Skin epidermis (tissue), 12 donors: ENCODE results near the gene FCER1A.
"Not testable (repeated sequence)": the region's sequence is repeated elsewhere in the genome, so short reads cannot be mapped to it uniquely, and the experiment has no call there.

Experiments
- H3K27ac ChIP-seq, 21 experiments: fragments of 200-600 bp; sonication (generic) in 11 of 21; one replicate each; pipeline ENCODE4 v1.5.0; 2020; ENCODE audit warnings: mild to moderate bottlenecking in 3 of 21, inconsistent platforms in 2 of 21, moderate library complexity in 2 of 21
- H3K4me3 ChIP-seq, 7 experiments: fragments of 200-600 bp; sonication (generic) in 2 of 7; one replicate each; pipeline ENCODE4 v1.5.0; 2020; ENCODE audit warnings: inconsistent platforms in 2 of 7, mild to moderate bottlenecking in 2 of 7, moderate library complexity in 1 of 7

The FCER1A gene

DNA sequence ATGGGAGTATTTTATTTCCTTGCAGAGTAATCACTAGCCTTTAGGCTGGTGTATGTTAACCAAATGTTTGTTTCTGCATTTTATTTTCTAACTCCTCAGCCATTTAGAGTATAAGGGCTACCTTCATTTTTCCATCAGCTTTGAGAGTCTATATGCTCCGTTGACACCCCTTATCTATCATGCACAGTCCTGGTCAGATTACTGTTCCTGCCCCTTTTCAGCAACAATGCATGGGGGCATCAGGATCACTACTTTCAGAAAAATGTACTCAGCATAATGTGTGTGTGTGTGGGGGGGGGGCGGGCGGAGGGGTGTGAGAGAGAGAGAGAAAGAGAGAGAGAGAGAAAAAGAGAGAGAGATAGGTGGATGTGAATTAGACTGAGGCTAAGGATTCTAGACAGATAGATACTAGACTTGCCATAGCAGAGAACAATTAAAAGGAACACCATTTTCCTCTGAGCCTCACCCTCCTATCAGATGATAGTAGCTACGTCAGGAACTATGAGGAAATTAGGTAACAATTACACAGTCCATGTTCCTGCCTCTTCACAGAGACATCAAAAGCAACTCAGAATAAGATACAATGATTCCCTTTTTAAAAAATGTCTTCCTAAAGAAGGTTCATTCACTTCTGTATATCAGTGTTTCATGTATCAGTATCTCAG lies 40.8 kb downstream of the FCER1A start:
- Histone ChIP-seq H3K27ac (no peak overlapping the region), H3K4me3 (no peak overlapping the region)

- H3K4me3 ChIP-seq = not testable (repeated sequence)
Measured at GRCh38 chr1:159349374-159349773, 47.2 kb downstream of the FCER1A start.

DNA sequence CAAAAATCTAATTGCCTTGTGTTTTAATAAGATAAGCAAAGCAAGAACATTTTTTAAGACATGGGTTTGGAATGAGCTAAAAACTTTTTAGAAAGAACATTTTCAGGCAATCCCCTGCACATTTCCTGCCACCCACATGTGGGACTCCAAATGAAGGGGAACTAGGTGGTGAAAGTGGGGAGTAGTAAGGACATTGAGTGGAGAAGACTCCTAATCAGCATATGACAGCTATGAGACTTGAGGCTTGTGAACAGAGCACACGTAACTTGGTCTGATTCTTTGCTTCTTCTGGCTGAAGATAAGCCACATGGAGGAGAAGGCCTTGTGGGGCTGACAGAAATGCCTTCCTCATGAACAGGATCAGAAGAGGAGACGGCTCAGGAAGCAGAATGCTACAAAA lies 50.3 kb downstream of the FCER1A start:
- Histone ChIP-seq H3K27ac (no peak overlapping the region), H3K4me3 (no peak overlapping the region)

More at GRCh38 chr1:159349374-159349773, 47.2 kb downstream of the FCER1A start:
- not testable (repeated sequence) for H3K27ac ChIP-seq
